Hepatocyte (in vitro differentiated cells): ENCODE measurements around the gene TMEM114. TPM values are rescaled to one million over a fixed set of nuclear protein-coding genes. Genes with fewer than 3 reads are reported as not detected.

ENCODE experiments used
- DNase-seq: peaks from one replicate; pipeline ENCODE4 v3.0.0-alpha.2; 2016; ENCODE audit warnings: low spot score
- H2AFZ ChIP-seq: fragments of 200-600 bp; sonication (generic); 2 replicates; pipeline ENCODE4 v1.6.0; 2016; ENCODE audit warnings: antibody characterized with exemption, mild to moderate bottlenecking
- H3K27ac ChIP-seq: fragments of 200-600 bp; sonication (generic); 2 replicates; pipeline ENCODE4 v1.5.1; 2016; ENCODE audit warnings: mild to moderate bottlenecking
- H3K27me3 ChIP-seq: fragments of 200-600 bp; sonication (generic); 2 replicates; pipeline ENCODE4 v1.6.1; 2016
- H3K36me3 ChIP-seq: fragments of 200-600 bp; sonication (generic); replicated peaks from 2 replicates; pipeline ENCODE4 v1.5.1; 2016; ENCODE audit warnings: low read depth; ENCODE audit not compliant: insufficient read depth
- H3K4me1 ChIP-seq: fragments of 200-600 bp; sonication (generic); 2 replicates; pipeline ENCODE4 v1.5.1; 2016; ENCODE audit warnings: mild to moderate bottlenecking, moderate library complexity; ENCODE audit not compliant: insufficient read depth
- H3K4me2 ChIP-seq: fragments of 200-600 bp; sonication (generic); 2 replicates; pipeline ENCODE4 v1.6.0; 2016
- H3K4me3 ChIP-seq: fragments of 200-600 bp; sonication (generic); 2 replicates; pipeline ENCODE4 v1.5.1; 2016; ENCODE audit warnings: mild to moderate bottlenecking
- H3K79me2 ChIP-seq: fragments of 200-600 bp; sonication (generic); 2 replicates; pipeline ENCODE4 v1.6.0; 2017; ENCODE audit warnings: mild to moderate bottlenecking
- H3K9me2 ChIP-seq: fragments of 200-600 bp; sonication (generic); replicated peaks from 2 replicates; pipeline ENCODE4 v1.6.0; 2017; ENCODE audit warnings: mild to moderate bottlenecking; ENCODE audit not compliant: insufficient read depth
- H3K9me3 ChIP-seq: fragments of 200-600 bp; sonication (generic); 2 replicates; pipeline ENCODE4 v1.5.1; 2016; ENCODE audit warnings: low read depth, mild to moderate bottlenecking
- H4K20me1 ChIP-seq: fragments of 200-600 bp; sonication (generic); 2 replicates; pipeline ENCODE4 v1.6.0; 2016; ENCODE audit warnings: mild to moderate bottlenecking; ENCODE audit not compliant: insufficient read depth, poor library complexity, severe bottlenecking
- EZH2 ChIP-seq: fragments of 200-600 bp; sonication (generic); IDR thresholded peaks from 2 replicates; pipeline ENCODE4 v1.6.1; 2016; ENCODE audit warnings: antibody characterized with exemption, mild to moderate bottlenecking, borderline replicate concordance
- EZH2phosphoT487 ChIP-seq: fragments of 200-600 bp; sonication (generic); IDR thresholded peaks from one replicate; pipeline ENCODE4 v1.6.1; 2018; ENCODE audit warnings: antibody characterized with exemption, mild to moderate bottlenecking, low read depth, moderate library complexity; ENCODE audit not compliant: unreplicated experiment, severe bottlenecking
- WGBS: methylation state at CpG from one replicate; pipeline ENCODE4 v1.1.6; 2016; ENCODE audit warnings: low lambda C conversion rate; ENCODE audit errors: missing lambda C conversion rate; 5-methylcytosine and 5-hydroxymethylcytosine counted together
- polyA plus RNA-seq: library from polyadenylated mRNA; unstranded; fragments of >200 nt; fragmentation: Nextera tagmentation; extraction: Ambion mirVana; gene quantifications from 2 replicates; pipeline ENCODE4 v1.2.1, GENCODE V29; 2016
- total RNA-seq: library from RNA; depleted of rRNA; stranded (reverse); fragments of >200 nt; gene quantifications from 2 replicates; pipeline ENCODE4 v1.2.3, GENCODE V29; 2014
- TF ChIP-seq, protein P1 (sequence below): fragments of 200-600 bp; sonication (generic); IDR thresholded peaks from 2 replicates; pipeline ENCODE4 v1.5.1; 2016; ENCODE audit warnings: antibody characterized with exemption, mild to moderate bottlenecking; ENCODE audit not compliant: poor library complexity

The TMEM114 gene
- total and polyA plus RNA-seq, 2 experiments from 2014 or later = not detected

DNA sequence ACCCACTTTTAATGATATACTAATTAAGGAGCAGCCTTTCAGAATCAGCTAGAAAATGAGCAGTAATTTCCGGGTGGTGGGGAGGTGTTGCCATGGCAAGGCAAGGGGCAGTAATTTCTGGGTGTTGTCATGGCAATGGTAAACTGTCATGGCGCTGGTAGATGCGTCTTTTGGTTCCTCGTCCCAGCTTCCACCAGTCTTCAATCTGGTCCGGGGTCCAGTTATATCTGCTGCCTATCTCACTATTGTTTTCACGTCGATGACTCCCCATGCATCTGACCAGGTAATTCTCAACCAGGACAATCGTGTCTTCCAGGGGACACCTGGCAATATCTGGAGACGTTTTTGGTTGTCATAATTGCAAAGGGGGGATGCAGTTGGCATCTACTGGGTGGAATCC, 34.9 kb downstream of the TMEM114 start:
- Histone ChIP-seq H4K20me1 (no peaks in the 10 kb centered on the region), H3K9me3 (no peaks in the 10 kb centered on the region), H3K4me2 (no peak overlapping the region), H3K4me3 (no peak overlapping the region), H3K9me2 (no peaks in the 10 kb centered on the region), H3K36me3 (no peaks in the 10 kb centered on the region), H3K4me1 (no peaks in the 10 kb centered on the region), H3K27ac (no peak overlapping the region), H2AFZ (no peak overlapping the region), H3K79me2 (no peaks in the 10 kb centered on the region), H3K27me3 (no peaks in the 10 kb centered on the region)
- WGBS = 90% methylated on average over 9 of the region's 9 CpGs
- DNase-seq = no peak
- TF ChIP-seq, protein P1, sequence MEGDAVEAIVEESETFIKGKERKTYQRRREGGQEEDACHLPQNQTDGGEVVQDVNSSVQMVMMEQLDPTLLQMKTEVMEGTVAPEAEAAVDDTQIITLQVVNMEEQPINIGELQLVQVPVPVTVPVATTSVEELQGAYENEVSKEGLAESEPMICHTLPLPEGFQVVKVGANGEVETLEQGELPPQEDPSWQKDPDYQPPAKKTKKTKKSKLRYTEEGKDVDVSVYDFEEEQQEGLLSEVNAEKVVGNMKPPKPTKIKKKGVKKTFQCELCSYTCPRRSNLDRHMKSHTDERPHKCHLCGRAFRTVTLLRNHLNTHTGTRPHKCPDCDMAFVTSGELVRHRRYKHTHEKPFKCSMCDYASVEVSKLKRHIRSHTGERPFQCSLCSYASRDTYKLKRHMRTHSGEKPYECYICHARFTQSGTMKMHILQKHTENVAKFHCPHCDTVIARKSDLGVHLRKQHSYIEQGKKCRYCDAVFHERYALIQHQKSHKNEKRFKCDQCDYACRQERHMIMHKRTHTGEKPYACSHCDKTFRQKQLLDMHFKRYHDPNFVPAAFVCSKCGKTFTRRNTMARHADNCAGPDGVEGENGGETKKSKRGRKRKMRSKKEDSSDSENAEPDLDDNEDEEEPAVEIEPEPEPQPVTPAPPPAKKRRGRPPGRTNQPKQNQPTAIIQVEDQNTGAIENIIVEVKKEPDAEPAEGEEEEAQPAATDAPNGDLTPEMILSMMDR = no peak
- TF ChIP-seq EZH2phosphoT487 (no peak), EZH2 (no peak)

DNA sequence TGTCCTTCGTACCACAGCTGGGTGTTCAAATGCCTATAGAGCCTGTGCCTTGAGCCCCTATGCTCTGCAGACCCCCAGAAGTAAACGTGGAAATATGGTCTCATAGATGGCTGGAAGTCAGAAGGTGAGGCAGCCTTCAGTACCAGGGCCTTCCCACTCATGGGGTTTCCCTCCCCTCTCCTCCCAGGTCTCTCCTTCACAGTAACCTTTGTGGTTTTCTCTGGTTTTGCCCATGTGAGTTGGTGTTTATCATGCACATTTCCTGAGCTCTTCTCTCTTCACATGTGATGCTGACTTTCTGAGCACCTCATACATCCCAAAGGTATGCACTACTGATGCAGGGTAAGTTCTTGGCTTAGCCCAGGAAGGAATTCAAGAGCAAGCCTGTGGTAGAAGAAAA, 35.4 kb downstream of the TMEM114 start:
- no peaks in the 10 kb centered on the region for H4K20me1 ChIP-seq
- TF ChIP-seq, protein P1 = no peak
- TF ChIP-seq EZH2 = no peak
- TF ChIP-seq EZH2phosphoT487 = no peak
- H3K9me2 ChIP-seq = no peaks in the 10 kb centered on the region
- no peak overlapping the region for H3K4me3 ChIP-seq
- H3K27ac ChIP-seq = no peak overlapping the region
- no peaks in the 10 kb centered on the region for H3K36me3 ChIP-seq
- DNase-seq = no peak
- no peak overlapping the region for H3K4me2 ChIP-seq
- 83% methylated on average over 2 of the region's 2 CpGs for WGBS
- H3K79me2 ChIP-seq = no peaks in the 10 kb centered on the region
- no peaks in the 10 kb centered on the region for H3K27me3 ChIP-seq
- H2AFZ ChIP-seq = no peak overlapping the region
- no peaks in the 10 kb centered on the region for H3K4me1 ChIP-seq
- no peaks in the 10 kb centered on the region for H3K9me3 ChIP-seq

DNA sequence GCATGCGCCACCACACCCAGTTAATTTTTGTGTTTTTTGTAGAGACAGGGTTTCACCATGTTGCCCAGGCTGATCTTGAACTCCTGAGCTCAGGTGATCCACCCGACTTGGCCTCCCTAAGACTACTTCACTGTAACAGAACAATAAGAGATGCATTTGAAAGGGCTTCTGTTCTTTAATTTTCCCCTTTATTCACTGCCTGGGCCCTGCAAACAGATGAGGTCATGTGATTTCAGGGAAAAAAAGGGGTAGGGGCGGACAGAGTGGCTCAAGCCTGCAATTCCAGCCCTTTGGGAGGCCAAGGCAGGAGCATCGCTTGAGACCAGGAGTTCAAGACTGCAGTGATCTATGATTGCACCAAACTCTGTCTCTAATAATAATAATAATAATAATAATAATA, 36.3 kb downstream of the TMEM114 start:
- no peak for DNase-seq
- Histone ChIP-seq H3K4me1 (no peaks in the 10 kb centered on the region), H3K27ac (no peak overlapping the region), H3K4me3 (no peak overlapping the region), H3K9me2 (no peaks in the 10 kb centered on the region), H3K79me2 (no peaks in the 10 kb centered on the region), H3K27me3 (no peaks in the 10 kb centered on the region), H2AFZ (no peak overlapping the region), H3K4me2 (no peak overlapping the region), H3K36me3 (no peaks in the 10 kb centered on the region), H3K9me3 (no peaks in the 10 kb centered on the region), H4K20me1 (no peaks in the 10 kb centered on the region)
- WGBS = 76% methylated on average over 4 of the region's 4 CpGs
- TF ChIP-seq, protein P1 = no peak
- TF ChIP-seq EZH2 (no peak), EZH2phosphoT487 (no peak)
